ENCODE results near the gene IQSEC2.

IQSEC2 gene

DNA sequence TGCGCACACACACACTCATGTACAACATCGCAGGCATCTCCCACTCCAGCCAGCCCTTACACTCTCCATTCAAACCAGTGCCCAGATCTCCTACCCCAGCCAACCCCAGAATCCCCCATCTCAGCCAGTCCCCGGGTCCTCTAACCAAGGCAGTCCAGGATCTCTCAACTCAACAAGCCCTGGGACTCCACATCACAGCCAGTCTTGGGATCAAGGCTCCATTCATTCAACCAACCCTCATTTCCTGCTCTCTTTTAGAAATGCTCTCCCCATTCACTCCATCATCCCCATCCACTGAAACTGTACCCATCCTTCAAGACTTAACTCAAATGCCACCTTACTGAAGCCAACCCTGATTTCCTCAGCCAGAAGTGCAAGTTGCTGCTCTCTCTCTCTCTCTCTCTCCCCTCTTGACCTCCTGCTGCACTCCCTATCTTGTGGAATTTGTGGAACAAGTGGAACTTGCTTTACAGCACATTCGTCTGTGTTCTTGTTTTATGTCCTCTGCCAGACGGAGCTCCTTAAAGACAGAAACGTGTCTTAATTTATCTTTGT is 40.6 kb upstream of the IQSEC2 start:
- peaks cover 2% of the 10 kb centered on the region; the same call in 1 of the 2 replicates for H3K9me3 ChIP-seq (ENCODE audit: control insufficient read depth, insufficient read depth, low read depth, low read length)
- H3K27ac ChIP-seq (ENCODE audit: extremely low read depth, low read depth, low read length): no peak overlapping the region
- H3K4me3 ChIP-seq (ENCODE audit: low read depth, low read length): no peak overlapping the region
- ChIA-PET CTCF (interaction anchor here (0.8 to 1.3 kb wide), 4 partner anchors 10 to 38 kb away, joined by 3 to 6 read pairs (median 4); no protein-coding TSS in a partner anchor), POLR2A (interaction anchor here (3.2 kb wide), 1 partner anchor 100 kb away, joined by 13 read pairs; the partner anchor contains the start of genes RIBC1 and SMC1A)
- H3K36me3 ChIP-seq (ENCODE audit: control insufficient read depth in 2 of 2, insufficient read depth in 1 of 2, low read length in 2 of 2): no peaks in the 10 kb centered on the region
- H3K4me1 ChIP-seq (ENCODE audit: control insufficient read depth, insufficient read depth, low read length): peaks cover 14% of the 10 kb centered on the region
- no peak for TF ChIP-seq IKZF3 (tag by site-specific recombination; IDR thresholded peaks at IDR 0.05)
- TF ChIP-seq ZNF335 (tag by site-specific recombination; conservative IDR thresholded peaks at IDR 0.05): peak; percentile 80
- no peak for TF ChIP-seq ZNF473 (tag by site-specific recombination; IDR thresholded peaks at IDR 0.05)
- TF ChIP-seq GLIS2 (tag by site-specific recombination; IDR thresholded peaks at IDR 0.05): no peak
- no peak for TF ChIP-seq ZNF416 (tag by site-specific recombination; IDR thresholded peaks at IDR 0.05)
- TF ChIP-seq ZFP41 (tag by site-specific recombination; IDR thresholded peaks at IDR 0.05; ENCODE audit: borderline replicate concordance): no peak
- TF ChIP-seq BCL11B (tag by site-specific recombination; IDR thresholded peaks at IDR 0.05; ENCODE audit: low read depth): no peak
- no peak for TF ChIP-seq ZNF777 (tag by site-specific recombination; IDR thresholded peaks at IDR 0.05; ENCODE audit: borderline replicate concordance)
- peak; percentile 65 for TF ChIP-seq ZBTB20 (tag by site-specific recombination; IDR thresholded peaks at IDR 0.05)
- TF ChIP-seq ZNF433 (tag by site-specific recombination; IDR thresholded peaks at IDR 0.05; ENCODE audit: low read depth): no peak
- TF ChIP-seq ZNF155 (tag by site-specific recombination; IDR thresholded peaks at IDR 0.05): no peak
- TF ChIP-seq BCL11A (tag by site-specific recombination; IDR thresholded peaks at IDR 0.05; ENCODE audit: low read depth): no peak
- TF ChIP-seq, protein P1, sequence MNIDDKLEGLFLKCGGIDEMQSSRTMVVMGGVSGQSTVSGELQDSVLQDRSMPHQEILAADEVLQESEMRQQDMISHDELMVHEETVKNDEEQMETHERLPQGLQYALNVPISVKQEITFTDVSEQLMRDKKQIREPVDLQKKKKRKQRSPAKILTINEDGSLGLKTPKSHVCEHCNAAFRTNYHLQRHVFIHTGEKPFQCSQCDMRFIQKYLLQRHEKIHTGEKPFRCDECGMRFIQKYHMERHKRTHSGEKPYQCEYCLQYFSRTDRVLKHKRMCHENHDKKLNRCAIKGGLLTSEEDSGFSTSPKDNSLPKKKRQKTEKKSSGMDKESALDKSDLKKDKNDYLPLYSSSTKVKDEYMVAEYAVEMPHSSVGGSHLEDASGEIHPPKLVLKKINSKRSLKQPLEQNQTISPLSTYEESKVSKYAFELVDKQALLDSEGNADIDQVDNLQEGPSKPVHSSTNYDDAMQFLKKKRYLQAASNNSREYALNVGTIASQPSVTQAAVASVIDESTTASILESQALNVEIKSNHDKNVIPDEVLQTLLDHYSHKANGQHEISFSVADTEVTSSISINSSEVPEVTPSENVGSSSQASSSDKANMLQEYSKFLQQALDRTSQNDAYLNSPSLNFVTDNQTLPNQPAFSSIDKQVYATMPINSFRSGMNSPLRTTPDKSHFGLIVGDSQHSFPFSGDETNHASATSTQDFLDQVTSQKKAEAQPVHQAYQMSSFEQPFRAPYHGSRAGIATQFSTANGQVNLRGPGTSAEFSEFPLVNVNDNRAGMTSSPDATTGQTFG (tag by site-specific recombination; IDR thresholded peaks at IDR 0.05; ENCODE audit: borderline replicate concordance): no peak
- TF ChIP-seq ZNF266 (tag by site-specific recombination; IDR thresholded peaks at IDR 0.05; ENCODE audit: low read depth): no peak
- TF ChIP-seq, protein P2, sequence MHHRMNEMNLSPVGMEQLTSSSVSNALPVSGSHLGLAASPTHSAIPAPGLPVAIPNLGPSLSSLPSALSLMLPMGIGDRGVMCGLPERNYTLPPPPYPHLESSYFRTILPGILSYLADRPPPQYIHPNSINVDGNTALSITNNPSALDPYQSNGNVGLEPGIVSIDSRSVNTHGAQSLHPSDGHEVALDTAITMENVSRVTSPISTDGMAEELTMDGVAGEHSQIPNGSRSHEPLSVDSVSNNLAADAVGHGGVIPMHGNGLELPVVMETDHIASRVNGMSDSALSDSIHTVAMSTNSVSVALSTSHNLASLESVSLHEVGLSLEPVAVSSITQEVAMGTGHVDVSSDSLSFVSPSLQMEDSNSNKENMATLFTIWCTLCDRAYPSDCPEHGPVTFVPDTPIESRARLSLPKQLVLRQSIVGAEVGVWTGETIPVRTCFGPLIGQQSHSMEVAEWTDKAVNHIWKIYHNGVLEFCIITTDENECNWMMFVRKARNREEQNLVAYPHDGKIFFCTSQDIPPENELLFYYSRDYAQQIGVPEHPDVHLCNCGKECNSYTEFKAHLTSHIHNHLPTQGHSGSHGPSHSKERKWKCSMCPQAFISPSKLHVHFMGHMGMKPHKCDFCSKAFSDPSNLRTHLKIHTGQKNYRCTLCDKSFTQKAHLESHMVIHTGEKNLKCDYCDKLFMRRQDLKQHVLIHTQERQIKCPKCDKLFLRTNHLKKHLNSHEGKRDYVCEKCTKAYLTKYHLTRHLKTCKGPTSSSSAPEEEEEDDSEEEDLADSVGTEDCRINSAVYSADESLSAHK (tag by site-specific recombination; IDR thresholded peaks at IDR 0.05): no peak
- TF ChIP-seq, protein P3, sequence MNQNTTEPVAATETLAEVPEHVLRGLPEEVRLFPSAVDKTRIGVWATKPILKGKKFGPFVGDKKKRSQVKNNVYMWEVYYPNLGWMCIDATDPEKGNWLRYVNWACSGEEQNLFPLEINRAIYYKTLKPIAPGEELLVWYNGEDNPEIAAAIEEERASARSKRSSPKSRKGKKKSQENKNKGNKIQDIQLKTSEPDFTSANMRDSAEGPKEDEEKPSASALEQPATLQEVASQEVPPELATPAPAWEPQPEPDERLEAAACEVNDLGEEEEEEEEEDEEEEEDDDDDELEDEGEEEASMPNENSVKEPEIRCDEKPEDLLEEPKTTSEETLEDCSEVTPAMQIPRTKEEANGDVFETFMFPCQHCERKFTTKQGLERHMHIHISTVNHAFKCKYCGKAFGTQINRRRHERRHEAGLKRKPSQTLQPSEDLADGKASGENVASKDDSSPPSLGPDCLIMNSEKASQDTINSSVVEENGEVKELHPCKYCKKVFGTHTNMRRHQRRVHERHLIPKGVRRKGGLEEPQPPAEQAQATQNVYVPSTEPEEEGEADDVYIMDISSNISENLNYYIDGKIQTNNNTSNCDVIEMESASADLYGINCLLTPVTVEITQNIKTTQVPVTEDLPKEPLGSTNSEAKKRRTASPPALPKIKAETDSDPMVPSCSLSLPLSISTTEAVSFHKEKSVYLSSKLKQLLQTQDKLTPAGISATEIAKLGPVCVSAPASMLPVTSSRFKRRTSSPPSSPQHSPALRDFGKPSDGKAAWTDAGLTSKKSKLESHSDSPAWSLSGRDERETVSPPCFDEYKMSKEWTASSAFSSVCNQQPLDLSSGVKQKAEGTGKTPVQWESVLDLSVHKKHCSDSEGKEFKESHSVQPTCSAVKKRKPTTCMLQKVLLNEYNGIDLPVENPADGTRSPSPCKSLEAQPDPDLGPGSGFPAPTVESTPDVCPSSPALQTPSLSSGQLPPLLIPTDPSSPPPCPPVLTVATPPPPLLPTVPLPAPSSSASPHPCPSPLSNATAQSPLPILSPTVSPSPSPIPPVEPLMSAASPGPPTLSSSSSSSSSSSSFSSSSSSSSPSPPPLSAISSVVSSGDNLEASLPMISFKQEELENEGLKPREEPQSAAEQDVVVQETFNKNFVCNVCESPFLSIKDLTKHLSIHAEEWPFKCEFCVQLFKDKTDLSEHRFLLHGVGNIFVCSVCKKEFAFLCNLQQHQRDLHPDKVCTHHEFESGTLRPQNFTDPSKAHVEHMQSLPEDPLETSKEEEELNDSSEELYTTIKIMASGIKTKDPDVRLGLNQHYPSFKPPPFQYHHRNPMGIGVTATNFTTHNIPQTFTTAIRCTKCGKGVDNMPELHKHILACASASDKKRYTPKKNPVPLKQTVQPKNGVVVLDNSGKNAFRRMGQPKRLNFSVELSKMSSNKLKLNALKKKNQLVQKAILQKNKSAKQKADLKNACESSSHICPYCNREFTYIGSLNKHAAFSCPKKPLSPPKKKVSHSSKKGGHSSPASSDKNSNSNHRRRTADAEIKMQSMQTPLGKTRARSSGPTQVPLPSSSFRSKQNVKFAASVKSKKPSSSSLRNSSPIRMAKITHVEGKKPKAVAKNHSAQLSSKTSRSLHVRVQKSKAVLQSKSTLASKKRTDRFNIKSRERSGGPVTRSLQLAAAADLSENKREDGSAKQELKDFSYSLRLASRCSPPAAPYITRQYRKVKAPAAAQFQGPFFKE (tag by site-specific recombination; IDR thresholded peaks at IDR 0.05; ENCODE audit: borderline replicate concordance): no peak
- TF ChIP-seq, protein P4, sequence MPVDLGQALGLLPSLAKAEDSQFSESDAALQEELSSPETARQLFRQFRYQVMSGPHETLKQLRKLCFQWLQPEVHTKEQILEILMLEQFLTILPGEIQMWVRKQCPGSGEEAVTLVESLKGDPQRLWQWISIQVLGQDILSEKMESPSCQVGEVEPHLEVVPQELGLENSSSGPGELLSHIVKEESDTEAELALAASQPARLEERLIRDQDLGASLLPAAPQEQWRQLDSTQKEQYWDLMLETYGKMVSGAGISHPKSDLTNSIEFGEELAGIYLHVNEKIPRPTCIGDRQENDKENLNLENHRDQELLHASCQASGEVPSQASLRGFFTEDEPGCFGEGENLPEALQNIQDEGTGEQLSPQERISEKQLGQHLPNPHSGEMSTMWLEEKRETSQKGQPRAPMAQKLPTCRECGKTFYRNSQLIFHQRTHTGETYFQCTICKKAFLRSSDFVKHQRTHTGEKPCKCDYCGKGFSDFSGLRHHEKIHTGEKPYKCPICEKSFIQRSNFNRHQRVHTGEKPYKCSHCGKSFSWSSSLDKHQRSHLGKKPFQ (tag by site-specific recombination; IDR thresholded peaks at IDR 0.05): no peak
- TF ChIP-seq WT1 (tag by site-specific recombination; IDR thresholded peaks at IDR 0.05): no peak
- TF ChIP-seq ZSCAN16 (tag by site-specific recombination; IDR thresholded peaks at IDR 0.05): no peak
- TF ChIP-seq ZNF394 (tag by site-specific recombination; IDR thresholded peaks at IDR 0.05; ENCODE audit: borderline replicate concordance): no peak
- no peak for TF ChIP-seq OVOL3 (tag by site-specific recombination; IDR thresholded peaks at IDR 0.05)
- no peak for TF ChIP-seq HOXA7 (CRISPR knock-in tag; IDR thresholded peaks at IDR 0.05; ENCODE audit: borderline replicate concordance)
- TF ChIP-seq KLF16 (tag by site-specific recombination; IDR thresholded peaks at IDR 0.05): no peak
- TF ChIP-seq ZNF530 (tag by site-specific recombination; IDR thresholded peaks at IDR 0.05; ENCODE audit: low read depth): no peak
- TF ChIP-seq GLIS1 (tag by site-specific recombination; IDR thresholded peaks at IDR 0.05): peak; percentile 34; the same call in 1 of the 2 replicates
